Upper lobe of left lung (tissue), 4 donors: ENCODE data around the gene CEBPB.
A peak's percentile ranks its signal among the peaks of the same experiment; 100 is the strongest.

Experiments used
- EP300 ChIP-seq, 4 donors: sonication (generic); formaldehyde crosslinking; IDR thresholded peaks; one replicate each; pipeline ENCODE4 v1.5.1; 2017; ENCODE audit warnings: antibody characterized with exemption in 4 of 4, control low read depth in 2 of 4
- POLR2A ChIP-seq, 4 donors: fragments of 450-650 bp; IDR thresholded peaks; one replicate each; pipeline ENCODE4 v1.5.1; 2016 to 2017; ENCODE audit warnings: antibody characterized with exemption in 4 of 4, mild to moderate bottlenecking in 2 of 4
- POLR2AphosphoS5 ChIP-seq, 2 donors: sonication (generic); formaldehyde crosslinking; IDR thresholded peaks; one replicate each; pipeline ENCODE4 v1.5.1; 2017; ENCODE audit warnings: antibody characterized with exemption in 2 of 2
- TF ChIP-seq, protein P1 (sequence below), 6 experiments: fragments of 450-650 bp in 4 of 6; fragments of 200-600 bp in 2 of 6; sonication (generic) in 2 of 6; IDR thresholded peaks; one replicate each; pipeline ENCODE4 v1.5.1; 2016 to 2019; ENCODE audit warnings: antibody characterized with exemption in 6 of 6

DNA sequence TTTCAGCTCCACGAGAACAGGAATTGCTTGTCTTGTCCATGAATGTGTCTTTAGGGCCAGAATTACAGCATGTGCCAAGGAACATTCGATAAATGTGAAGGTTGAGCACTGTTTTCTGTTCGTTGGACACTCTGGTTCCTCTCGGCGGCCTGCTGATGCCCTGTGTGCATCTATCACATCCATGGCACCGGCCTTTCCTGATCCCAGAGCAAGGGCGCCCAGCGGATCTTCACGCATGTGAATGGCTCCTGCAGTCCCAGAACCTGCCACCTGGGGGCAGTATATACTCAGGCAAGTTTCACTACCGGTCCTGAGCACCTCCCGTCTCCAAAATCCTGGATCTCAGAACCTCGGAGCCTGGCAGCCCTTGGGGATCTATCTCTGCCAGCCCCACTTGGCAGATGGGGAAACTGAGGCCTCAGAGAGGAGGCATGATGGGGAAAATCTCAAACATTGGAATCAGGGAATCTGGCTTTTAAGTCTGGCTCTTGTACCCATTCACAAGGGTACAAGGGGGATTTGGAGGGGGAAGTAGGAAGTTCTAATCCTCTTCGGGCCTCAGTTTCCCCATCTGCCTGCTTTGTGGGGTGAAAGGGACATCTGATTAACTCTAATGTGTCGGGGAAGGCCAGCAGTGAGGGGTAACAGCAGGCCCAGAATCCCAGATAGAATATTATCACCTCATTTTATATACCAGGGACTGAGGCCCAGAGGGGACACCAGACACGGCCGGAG, 4.3 kb upstream of the CEBPB start:
- TF ChIP-seq EP300 (IDR thresholded peaks at IDR 0.05), result no peak
- TF ChIP-seq POLR2A (IDR thresholded peaks at IDR 0.05), result no peak
- TF ChIP-seq, protein P1, sequence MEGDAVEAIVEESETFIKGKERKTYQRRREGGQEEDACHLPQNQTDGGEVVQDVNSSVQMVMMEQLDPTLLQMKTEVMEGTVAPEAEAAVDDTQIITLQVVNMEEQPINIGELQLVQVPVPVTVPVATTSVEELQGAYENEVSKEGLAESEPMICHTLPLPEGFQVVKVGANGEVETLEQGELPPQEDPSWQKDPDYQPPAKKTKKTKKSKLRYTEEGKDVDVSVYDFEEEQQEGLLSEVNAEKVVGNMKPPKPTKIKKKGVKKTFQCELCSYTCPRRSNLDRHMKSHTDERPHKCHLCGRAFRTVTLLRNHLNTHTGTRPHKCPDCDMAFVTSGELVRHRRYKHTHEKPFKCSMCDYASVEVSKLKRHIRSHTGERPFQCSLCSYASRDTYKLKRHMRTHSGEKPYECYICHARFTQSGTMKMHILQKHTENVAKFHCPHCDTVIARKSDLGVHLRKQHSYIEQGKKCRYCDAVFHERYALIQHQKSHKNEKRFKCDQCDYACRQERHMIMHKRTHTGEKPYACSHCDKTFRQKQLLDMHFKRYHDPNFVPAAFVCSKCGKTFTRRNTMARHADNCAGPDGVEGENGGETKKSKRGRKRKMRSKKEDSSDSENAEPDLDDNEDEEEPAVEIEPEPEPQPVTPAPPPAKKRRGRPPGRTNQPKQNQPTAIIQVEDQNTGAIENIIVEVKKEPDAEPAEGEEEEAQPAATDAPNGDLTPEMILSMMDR (IDR thresholded peaks at IDR 0.05), result peak; percentile 97 to 99 (median 98)
- TF ChIP-seq POLR2AphosphoS5 (IDR thresholded peaks at IDR 0.05), result no peak
